Sigmoid colon (tissue), 7 donors: ENCODE measurements around the gene ZBTB40. TPM values are rescaled to one million over a fixed set of nuclear protein-coding genes. Genes with fewer than 3 reads are reported as not detected.

Experiments
- DNase-seq: peaks from one replicate; pipeline ENCODE4 v3.0.0-alpha.2; 2019
- H3K27ac ChIP-seq, 4 donors: fragments of 200-600 bp; sonication (generic); one replicate each; pipeline ENCODE4 v1.5.1; 2016 to 2019; ENCODE audit warnings: mild to moderate bottlenecking in 1 of 4
- H3K27me3 ChIP-seq, 3 donors: fragments of 200-600 bp; sonication (generic); one replicate each; pipeline ENCODE4 v1.5.1; 2019; ENCODE audit warnings: mild to moderate bottlenecking in 1 of 3
- H3K36me3 ChIP-seq, 4 donors: fragments of 200-600 bp; sonication (generic); one replicate each; pipeline ENCODE4 v1.5.1; 2016 to 2019
- H3K4me1 ChIP-seq, 4 donors: fragments of 200-600 bp; sonication (generic); one replicate each; pipeline ENCODE4 v1.5.1; 2017 to 2019
- H3K4me3 ChIP-seq, 4 donors: fragments of 200-600 bp; sonication (generic); one replicate each; pipeline ENCODE4 v1.5.1; 2017 to 2019; ENCODE audit warnings: mild to moderate bottlenecking in 2 of 4, moderate library complexity in 1 of 4
- H3K9me3 ChIP-seq, 4 donors: fragments of 200-600 bp in 3 of 4; sonication (generic) in 3 of 4; one replicate each; pipeline versions ENCODE4 v1.5.1 to v1.6.1; 2013 to 2019
- EP300 ChIP-seq, 4 donors: sonication (generic); formaldehyde crosslinking; IDR thresholded peaks; one replicate each; pipeline ENCODE4 v1.6.1; 2017; ENCODE audit warnings: antibody characterized with exemption in 4 of 4
- POLR2A ChIP-seq, 2 donors: fragments of 450-650 bp; IDR thresholded peaks; one replicate each; pipeline ENCODE4 v1.6.1; 2016; ENCODE audit warnings: antibody characterized with exemption in 2 of 2, mild to moderate bottlenecking in 2 of 2, moderate library complexity in 2 of 2
- POLR2AphosphoS5 ChIP-seq, 4 donors: sonication (generic); formaldehyde crosslinking; IDR thresholded peaks; one replicate each; pipeline ENCODE4 v1.6.1; 2017; ENCODE audit warnings: antibody characterized with exemption in 4 of 4
- WGBS, 2 donors: extraction: QIAGEN DNeasy Blood & Tissue Kit; methylation state at CpG; one replicate each; pipeline ENCODE4 v1.1.7; 2013; 5-methylcytosine and 5-hydroxymethylcytosine counted together
- intact Hi-C: fragments of 100-400 bp; cut with DNase I; formaldehyde crosslinking; loops from one replicate; pipeline ENCODE4 v1.15.1; 2023
- polyA plus RNA-seq, 3 donors: library from polyadenylated mRNA; stranded (reverse); fragments of 200-250 nt; gene quantifications; one replicate each; pipeline ENCODE4 v1.2.3, GENCODE V29; 2013
- total RNA-seq, 4 donors: library from RNA; depleted of rRNA; stranded (reverse); fragments of >200 nt; gene quantifications; one replicate each; pipeline ENCODE4 v1.1.0, GENCODE V29; 2016
- TF ChIP-seq, protein P1 (sequence below), 4 experiments: fragments of 450-650 bp in 3 of 4; fragments of 200-600 bp in 1 of 4; IDR thresholded peaks; one replicate each; pipeline ENCODE4 v1.5.1; 2016 to 2019; ENCODE audit warnings: antibody characterized with exemption in 4 of 4, mild to moderate bottlenecking in 3 of 4, moderate library complexity in 2 of 4
- donor health status: healthy with polysubstance abuse.
- donor health status: Bipolar disorder and iron deficiency.
- donor health status: healthy.

The ZBTB40 gene
- total and polyA plus RNA-seq, 7 donors: 1.8 to 22.2 (median 14.3) TPM

DNA sequence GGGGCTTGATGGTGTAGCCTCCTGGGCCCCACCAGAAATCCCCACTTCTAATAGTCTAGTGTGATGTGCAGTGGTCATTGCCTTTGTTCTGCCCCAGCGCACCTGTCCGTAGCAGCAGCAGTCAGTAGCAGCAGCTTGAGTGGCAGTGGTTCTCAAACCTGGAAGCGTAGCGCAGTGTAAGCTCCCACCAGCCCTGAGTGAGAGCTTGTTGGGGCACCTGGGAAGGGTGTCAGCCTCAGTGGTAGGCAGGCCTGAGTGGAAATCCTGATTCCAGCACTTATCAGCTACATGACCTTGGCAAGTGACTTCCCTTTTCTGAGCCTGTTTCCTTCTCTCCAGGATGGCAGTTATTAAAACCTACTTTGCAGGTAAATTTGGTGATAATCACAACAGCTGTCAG lies 70.0 kb downstream of the ZBTB40 start:
- H3K27me3 ChIP-seq: no peaks in the 10 kb centered on the region
- intact Hi-C loops: no loop called here
- TF ChIP-seq POLR2AphosphoS5 (IDR thresholded peaks at IDR 0.05): no peak
- TF ChIP-seq EP300 (IDR thresholded peaks at IDR 0.05): no peak
- TF ChIP-seq POLR2A (IDR thresholded peaks at IDR 0.05): no peak
- TF ChIP-seq, protein P1, sequence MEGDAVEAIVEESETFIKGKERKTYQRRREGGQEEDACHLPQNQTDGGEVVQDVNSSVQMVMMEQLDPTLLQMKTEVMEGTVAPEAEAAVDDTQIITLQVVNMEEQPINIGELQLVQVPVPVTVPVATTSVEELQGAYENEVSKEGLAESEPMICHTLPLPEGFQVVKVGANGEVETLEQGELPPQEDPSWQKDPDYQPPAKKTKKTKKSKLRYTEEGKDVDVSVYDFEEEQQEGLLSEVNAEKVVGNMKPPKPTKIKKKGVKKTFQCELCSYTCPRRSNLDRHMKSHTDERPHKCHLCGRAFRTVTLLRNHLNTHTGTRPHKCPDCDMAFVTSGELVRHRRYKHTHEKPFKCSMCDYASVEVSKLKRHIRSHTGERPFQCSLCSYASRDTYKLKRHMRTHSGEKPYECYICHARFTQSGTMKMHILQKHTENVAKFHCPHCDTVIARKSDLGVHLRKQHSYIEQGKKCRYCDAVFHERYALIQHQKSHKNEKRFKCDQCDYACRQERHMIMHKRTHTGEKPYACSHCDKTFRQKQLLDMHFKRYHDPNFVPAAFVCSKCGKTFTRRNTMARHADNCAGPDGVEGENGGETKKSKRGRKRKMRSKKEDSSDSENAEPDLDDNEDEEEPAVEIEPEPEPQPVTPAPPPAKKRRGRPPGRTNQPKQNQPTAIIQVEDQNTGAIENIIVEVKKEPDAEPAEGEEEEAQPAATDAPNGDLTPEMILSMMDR (IDR thresholded peaks at IDR 0.05): no peak
- no peak for DNase-seq
- H3K36me3 ChIP-seq: peaks cover 13 to 96% (median 67%) of the 10 kb centered on the region in 4 donors
- H3K9me3 ChIP-seq: no peaks in the 10 kb centered on the region
- no peak overlapping the region for H3K27ac ChIP-seq
- H3K4me3 ChIP-seq: no peak overlapping the region
- WGBS, 2 donors: 97 to 98% methylated on average over 4 of the region's 4 CpGs
- H3K4me1 ChIP-seq: peaks cover 0 to 12% (median 9%) of the 10 kb centered on the region in 4 donors

DNA sequence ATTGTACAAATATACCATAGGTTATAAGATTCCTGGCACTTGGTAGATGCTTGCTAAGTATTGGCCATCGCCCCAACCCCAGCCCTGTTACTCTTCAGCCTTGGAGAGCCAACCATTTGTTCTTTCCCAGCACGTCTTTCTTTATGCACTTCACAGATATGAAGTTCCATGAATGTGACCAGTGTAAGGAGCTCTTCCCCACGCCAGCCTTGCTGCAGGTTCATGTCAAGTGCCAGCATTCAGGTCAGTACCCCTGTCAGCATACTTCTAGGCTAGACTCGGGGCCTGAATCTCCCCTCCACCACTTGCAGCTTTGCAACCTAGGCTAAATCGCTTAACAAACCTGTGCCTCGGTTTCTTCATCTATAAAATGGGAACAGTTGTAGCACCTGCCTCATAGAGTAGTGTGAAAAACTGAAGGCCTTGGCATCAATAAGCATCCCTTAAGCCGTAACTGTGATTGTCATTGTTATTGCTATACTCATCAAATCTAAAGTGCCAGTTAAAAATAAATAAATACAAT lies 70.6 kb downstream of the ZBTB40 start:
- Histone ChIP-seq H3K4me1 (peaks cover 0 to 12% (median 9%) of the 10 kb centered on the region in 4 donors), H3K4me3 (no peak overlapping the region), H3K27ac (no peak overlapping the region), H3K27me3 (no peaks in the 10 kb centered on the region), H3K36me3 (peaks cover 15 to 96% (median 72%) of the 10 kb centered on the region in 4 donors), H3K9me3 (no peaks in the 10 kb centered on the region)
- 97 to 98% methylated on average over 7 of the region's 7 CpGs for WGBS, 2 donors
- intact Hi-C loops: no loop called here
- TF ChIP-seq POLR2A (IDR thresholded peaks at IDR 0.05): no peak
- no peak for TF ChIP-seq EP300 (IDR thresholded peaks at IDR 0.05)
- TF ChIP-seq POLR2AphosphoS5 (IDR thresholded peaks at IDR 0.05): no peak
- TF ChIP-seq, protein P1 (IDR thresholded peaks at IDR 0.05): no peak
- DNase-seq: no peak

DNA sequence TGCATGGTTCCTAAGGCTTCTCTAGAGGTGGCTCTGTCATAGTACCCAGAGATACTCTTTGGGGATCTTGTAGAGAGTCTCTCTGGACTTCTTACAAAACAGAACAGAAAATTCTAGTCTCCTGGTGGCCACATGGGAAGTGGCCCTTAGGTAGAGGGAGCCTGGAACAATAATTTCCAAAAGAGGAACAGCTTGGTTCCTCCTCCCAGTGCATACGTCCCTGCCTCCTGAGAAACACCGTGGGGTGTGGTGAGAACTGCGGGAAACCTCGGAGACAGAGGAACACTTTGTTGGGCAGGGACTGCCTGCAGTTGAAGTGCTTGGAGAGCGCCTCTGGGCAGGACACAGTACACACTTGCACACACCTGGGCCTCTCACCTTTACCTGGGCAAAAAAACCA lies 72.8 kb downstream of the ZBTB40 start:
- Histone ChIP-seq H3K27ac (no peak overlapping the region), H3K36me3 (peaks cover 15 to 85% (median 62%) of the 10 kb centered on the region in 4 donors), H3K4me3 (no peak overlapping the region), H3K9me3 (no peaks in the 10 kb centered on the region), H3K4me1 (peaks cover 0 to 7% (median 1%) of the 10 kb centered on the region in 4 donors), H3K27me3 (no peaks in the 10 kb centered on the region)
- TF ChIP-seq EP300 (IDR thresholded peaks at IDR 0.05): no peak
- no peak for DNase-seq
- WGBS, 2 donors: 71 to 83% methylated on average over 5 of the region's 5 CpGs
- intact Hi-C loops: no loop called here

DNA sequence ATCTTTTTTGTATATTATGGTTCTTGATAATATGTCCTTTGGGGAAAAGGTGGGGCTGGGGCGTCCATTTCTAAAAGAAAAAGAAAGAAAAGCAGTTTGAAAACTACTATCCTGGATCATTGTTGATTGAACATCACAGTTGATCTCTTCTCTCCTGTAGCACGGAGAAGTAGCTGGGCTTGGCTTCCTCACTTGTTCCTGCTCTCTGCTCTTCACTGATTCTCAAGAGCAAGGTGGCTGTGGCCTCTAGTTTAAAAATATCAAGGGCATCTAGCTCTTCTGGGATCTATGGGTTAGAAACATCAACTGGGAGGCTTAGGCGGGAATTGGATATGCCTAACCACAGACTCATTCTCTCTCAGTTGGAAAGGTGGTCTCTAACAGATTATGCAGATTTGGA lies 73.6 kb downstream of the ZBTB40 start:
- intact Hi-C loops: no loop called here
- no peaks in the 10 kb centered on the region for H3K27me3 ChIP-seq
- no peak for TF ChIP-seq EP300 (IDR thresholded peaks at IDR 0.05)
- no peak for TF ChIP-seq POLR2AphosphoS5 (IDR thresholded peaks at IDR 0.05)
- TF ChIP-seq, protein P1 (IDR thresholded peaks at IDR 0.05): no peak
- TF ChIP-seq POLR2A (IDR thresholded peaks at IDR 0.05): no peak

DNA sequence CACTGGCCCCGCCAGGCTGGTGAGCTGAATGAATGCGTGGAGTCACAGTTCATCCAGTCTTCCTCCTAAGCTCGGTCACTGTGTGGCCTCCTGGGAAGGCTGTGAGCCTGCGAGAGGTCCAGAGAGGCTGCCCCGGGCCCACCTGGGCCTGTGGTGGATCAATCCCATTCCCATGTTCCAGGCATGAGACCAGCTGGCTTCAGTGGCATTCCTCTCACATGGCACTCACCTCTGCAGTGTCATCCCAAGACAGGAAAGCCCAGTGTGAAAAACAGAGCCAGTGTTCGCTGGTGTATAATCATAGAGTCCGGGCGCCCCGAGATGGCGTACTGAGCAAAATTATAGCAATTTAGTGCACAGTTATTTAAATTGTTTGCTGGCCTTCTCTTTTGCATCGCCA lies 74.0 kb downstream of the ZBTB40 start:
- intact Hi-C loops: no loop called here
- Histone ChIP-seq H3K4me1 (peaks cover 0 to 19% (median 13%) of the 10 kb centered on the region in 4 donors), H3K27ac (no peak overlapping the region), H3K36me3 (peaks cover 15 to 73% (median 53%) of the 10 kb centered on the region in 4 donors), H3K9me3 (no peaks in the 10 kb centered on the region), H3K27me3 (no peaks in the 10 kb centered on the region), H3K4me3 (no peak overlapping the region)
- WGBS, 2 donors: 96% methylated on average over 11 of the region's 11 CpGs
- no peak for DNase-seq
- TF ChIP-seq, protein P1 (IDR thresholded peaks at IDR 0.05): no peak
- TF ChIP-seq POLR2AphosphoS5 (IDR thresholded peaks at IDR 0.05) (no peak), POLR2A (IDR thresholded peaks at IDR 0.05) (no peak), EP300 (IDR thresholded peaks at IDR 0.05) (no peak)

More for the DNA sequence above, 73.6 kb downstream of the ZBTB40 start:
- H3K4me3 ChIP-seq: no peak overlapping the region
- H3K27ac ChIP-seq: no peak overlapping the region
- WGBS, 2 donors: 93 to 94% methylated on average over 3 of the region's 3 CpGs
- H3K4me1 ChIP-seq: peaks cover 0 to 15% (median 8%) of the 10 kb centered on the region in 4 donors
- peaks cover 15 to 77% (median 57%) of the 10 kb centered on the region in 4 donors for H3K36me3 ChIP-seq
- no peaks in the 10 kb centered on the region for H3K9me3 ChIP-seq
- no peak for DNase-seq
